ES-I3 (cell line): ENCODE measurements around the gene CTAGE1.
"Not testable (repeated sequence)": the region's sequence is repeated elsewhere in the genome, so short reads cannot be mapped to it uniquely, and the experiment has no call there.

Experiments
- H3K36me3 ChIP-seq: 2 replicates; pipeline ENCODE4 v1.6.1; 2013; ENCODE audit warnings: mild to moderate bottlenecking, low read length, control low read depth, moderate library complexity; ENCODE audit not compliant: insufficient read depth
- H3K4me1 ChIP-seq: 2 replicates; pipeline ENCODE4 v1.6.1; 2013; ENCODE audit warnings: mild to moderate bottlenecking, control low read depth, low read length; ENCODE audit not compliant: insufficient read depth
- H3K9ac ChIP-seq: 2 replicates; pipeline ENCODE4 v1.6.1; 2013; ENCODE audit warnings: low read depth, mild to moderate bottlenecking, low read length, moderate library complexity
- H3K9me3 ChIP-seq: 2 replicates; pipeline ENCODE4 v1.6.1; 2013; ENCODE audit warnings: mild to moderate bottlenecking, low read length, moderate library complexity; ENCODE audit not compliant: control insufficient read depth, insufficient read depth

CTAGE1 gene

DNA sequence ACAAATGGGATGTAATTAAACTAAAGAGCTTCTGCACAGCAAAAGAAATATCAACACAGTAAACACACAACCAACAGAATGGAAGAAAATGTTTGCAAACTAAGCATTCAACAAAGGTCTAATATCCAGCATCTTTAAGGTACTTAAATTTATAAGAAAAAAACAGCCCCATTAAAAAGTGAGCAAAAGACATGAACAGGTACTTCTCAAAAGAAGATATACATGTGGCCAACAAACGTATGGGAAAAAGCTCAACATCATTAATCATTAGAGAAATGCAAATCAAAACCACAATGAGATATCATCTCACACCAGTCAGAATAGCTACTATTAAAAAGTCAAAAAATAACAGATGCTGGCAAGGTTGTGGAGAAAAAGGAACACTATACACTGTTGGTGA is 32.6 kb upstream of the CTAGE1 start:
- not testable (repeated sequence) for H3K4me1 ChIP-seq, H3K9ac ChIP-seq, H3K36me3 ChIP-seq, H3K9me3 ChIP-seq

DNA sequence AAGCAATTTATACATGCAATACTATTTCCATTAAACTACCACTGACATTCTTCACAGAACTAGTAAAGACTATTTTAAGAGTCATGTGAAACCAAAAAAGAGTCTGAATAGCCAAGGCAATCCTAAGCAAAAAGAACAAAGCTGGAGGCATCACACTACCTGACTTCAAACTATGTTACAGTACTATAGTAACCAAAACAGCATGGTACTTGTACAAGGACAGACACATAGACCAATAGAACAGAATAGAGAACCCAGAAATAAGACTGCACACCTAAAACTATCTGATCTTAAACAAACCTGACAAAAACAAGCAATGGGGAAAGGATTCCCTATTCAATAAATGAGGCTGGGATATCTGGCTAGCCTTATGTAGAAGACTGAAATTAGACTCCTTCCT is 32.0 kb upstream of the CTAGE1 start:
- H3K9ac ChIP-seq, H3K9me3 ChIP-seq, H3K4me1 ChIP-seq: not testable (repeated sequence)

DNA sequence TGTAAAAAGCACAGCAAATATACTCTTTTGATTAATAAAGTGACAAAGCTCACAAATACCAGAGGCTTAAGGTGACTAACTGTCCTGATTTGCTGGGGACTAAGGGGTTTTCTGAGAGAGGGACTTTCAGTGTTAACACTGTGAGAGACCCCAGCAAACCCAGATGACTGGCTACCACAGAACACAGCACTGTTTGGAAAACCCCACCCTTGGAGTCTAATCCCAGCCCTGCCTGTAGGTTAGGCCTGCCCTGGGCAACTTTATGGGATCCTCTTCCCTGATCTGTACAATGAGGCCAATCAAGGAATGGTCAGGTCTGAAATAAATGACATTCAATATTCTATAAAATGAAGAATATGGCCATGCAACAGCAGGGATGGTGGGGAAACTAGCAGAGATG is 30.5 kb upstream of the CTAGE1 start:
- Histone ChIP-seq H3K36me3 (no peaks in the 10 kb centered on the region), H3K9ac (no peak overlapping the region), H3K4me1 (no peaks in the 10 kb centered on the region), H3K9me3 (no peaks in the 10 kb centered on the region)

More for the DNA sequence above, 32.0 kb upstream of the CTAGE1 start:
- H3K36me3 ChIP-seq, result not testable (repeated sequence)

DNA sequence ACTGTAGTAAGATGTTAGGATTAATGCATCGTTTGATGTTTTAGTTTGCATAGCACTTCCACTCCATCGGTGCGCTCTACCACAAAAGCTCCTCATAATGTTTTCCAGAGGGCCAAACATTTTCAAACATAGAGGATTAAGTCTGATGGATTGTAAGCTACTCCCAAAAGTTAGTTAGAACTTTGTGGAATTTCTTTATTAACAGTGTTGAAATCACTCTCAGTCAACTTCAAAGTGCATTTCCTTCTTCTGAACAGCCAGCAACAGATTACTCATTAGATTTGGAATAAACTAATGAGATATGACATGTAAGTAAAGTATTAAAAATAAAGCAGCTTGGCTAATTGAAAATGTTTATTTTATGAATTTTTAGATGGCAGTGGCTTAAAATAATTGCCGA is 30.1 kb upstream of the CTAGE1 start:
- no peaks in the 10 kb centered on the region for H3K9me3 ChIP-seq
- no peak overlapping the region for H3K9ac ChIP-seq
- H3K4me1 ChIP-seq, result no peaks in the 10 kb centered on the region
- H3K36me3 ChIP-seq, result no peaks in the 10 kb centered on the region

DNA sequence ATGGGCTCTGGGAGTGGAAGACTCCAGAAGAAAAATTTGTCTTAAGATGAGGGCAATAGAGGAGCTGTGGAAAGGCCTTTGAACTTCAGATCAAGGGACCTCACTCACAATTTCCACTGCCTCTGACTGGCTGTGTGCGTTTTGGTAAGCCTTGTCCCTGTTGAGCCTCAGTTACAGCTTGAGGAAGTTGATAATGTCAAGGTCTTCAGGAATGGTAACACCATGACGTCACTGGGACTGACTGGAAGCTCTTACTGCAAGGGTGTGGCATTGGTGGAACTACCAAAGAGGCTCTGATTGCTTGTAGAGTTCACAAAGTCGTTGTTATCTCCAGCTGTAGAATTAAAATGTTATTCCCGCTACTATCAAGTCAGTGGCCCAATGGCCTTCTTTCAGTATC is 29.2 kb upstream of the CTAGE1 start:
- H3K36me3 ChIP-seq, result no peaks in the 10 kb centered on the region
- H3K4me1 ChIP-seq, result no peaks in the 10 kb centered on the region
- H3K9ac ChIP-seq, result no peak overlapping the region
- H3K9me3 ChIP-seq, result no peaks in the 10 kb centered on the region

DNA sequence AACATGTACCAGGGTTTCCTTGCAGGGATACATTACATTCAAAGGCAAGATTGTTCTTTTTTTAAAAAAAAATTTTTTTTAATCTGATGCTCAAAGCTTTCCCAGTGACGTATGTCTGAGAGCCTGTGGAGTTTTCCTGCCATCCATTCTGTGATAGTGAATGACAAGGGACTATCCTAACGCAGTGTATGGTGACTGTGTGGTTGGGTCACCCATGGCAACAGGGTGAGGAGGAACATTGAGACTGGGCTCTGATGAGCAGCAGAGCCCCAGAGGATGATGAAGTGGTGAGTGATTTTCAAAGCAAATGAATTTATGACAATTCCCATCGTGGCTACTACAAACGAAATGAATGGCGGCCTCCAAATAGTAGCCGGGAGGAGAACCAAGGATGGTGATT is 28.6 kb upstream of the CTAGE1 start:
- H3K9ac ChIP-seq, result no peak overlapping the region
- no peaks in the 10 kb centered on the region for H3K36me3 ChIP-seq
- no peaks in the 10 kb centered on the region for H3K9me3 ChIP-seq
- no peaks in the 10 kb centered on the region for H3K4me1 ChIP-seq

DNA sequence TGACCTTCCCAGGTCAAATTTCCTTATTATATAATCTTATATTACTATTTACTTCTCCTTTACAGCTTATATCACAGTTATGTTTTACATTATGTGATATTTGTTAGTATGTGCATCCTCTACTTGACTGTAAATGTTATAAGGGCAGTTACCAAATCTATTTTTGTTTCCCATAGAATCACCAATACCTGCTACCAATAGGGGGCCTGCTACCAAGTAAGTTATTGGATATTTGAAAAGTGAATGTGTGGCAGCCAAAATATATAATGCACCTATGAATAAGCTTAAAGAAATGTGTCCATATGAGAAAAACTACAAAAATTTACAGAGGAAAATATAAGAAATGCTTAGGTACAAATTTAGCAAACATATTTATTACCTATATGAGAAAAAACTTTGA is 23.9 kb upstream of the CTAGE1 start:
- Histone ChIP-seq H3K9ac (no peak overlapping the region), H3K9me3 (no peaks in the 10 kb centered on the region), H3K36me3 (no peaks in the 10 kb centered on the region), H3K4me1 (no peaks in the 10 kb centered on the region)

DNA sequence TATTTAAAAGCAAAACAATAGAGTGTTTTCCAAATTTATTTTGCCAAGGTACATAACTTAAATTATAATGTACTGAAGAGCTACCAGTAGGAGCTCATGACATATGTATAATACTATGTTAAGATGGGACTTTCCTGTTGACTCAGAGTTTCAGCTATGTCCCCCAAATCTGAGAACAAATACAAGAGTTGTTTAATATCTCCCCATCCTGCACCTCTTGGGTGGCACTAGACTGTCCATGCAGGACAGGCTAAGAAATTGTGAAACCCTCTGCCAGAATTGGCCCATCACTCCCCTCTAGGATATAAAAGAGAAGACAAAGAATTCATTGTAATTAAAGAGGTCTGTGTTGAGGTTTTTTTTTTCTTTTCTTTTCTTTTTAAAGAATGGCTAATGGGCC is 21.7 kb upstream of the CTAGE1 start:
- Histone ChIP-seq H3K9me3 (no peaks in the 10 kb centered on the region), H3K36me3 (no peaks in the 10 kb centered on the region), H3K9ac (no peak overlapping the region), H3K4me1 (no peaks in the 10 kb centered on the region)

DNA sequence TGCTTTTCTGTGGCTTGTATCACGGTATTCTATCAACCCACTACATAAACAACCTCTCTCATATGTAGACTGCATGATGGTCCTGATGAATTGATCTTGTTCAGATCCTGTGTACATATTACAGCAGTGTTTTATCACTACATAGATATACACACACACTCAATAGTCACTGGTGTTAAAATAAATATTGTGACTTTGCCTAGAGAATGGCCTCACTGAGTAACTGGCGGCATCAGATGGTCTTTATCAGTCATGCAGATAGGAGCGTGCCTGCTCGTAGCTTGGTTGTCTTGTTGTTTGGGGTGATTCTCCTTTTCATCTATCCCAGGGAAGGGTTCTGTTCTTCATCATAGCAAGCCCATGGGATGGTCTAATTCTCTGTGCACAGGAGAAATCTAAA is 18.4 kb upstream of the CTAGE1 start:
- Histone ChIP-seq H3K9ac (no peak overlapping the region), H3K36me3 (no peaks in the 10 kb centered on the region), H3K9me3 (no peaks in the 10 kb centered on the region), H3K4me1 (no peaks in the 10 kb centered on the region)

DNA sequence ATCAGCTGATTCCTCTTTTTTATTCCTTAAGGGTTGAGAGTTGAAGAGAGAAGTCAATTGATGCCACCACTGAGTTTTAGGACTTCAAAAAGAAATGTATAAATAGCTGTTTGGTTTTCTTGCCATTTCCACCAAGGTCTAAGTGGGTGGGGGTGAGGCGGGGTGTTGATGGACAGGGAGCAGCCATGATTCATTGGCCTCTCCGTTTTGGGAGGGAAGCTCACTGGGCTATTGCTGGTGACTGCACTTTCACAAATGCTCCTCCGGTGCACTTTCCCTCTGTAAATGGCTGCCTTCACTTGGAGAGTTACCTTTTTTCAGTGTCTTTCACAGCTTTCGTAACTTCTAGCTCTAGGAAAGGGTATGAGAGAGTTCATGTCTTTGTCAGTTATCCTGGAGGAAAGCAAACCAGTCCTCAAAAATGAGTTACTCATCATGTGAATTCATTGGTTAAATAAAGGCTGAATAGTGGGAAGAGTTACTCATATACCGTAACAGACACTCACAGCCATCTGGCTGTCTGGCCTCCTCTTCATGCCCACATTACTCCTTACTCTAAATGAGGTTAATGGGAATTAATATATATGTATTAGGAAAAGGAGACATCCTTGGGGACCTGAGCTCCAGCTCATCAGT is 17.4 kb upstream of the CTAGE1 start:
- H3K36me3 ChIP-seq, result no peaks in the 10 kb centered on the region
- no peaks in the 10 kb centered on the region for H3K4me1 ChIP-seq
- H3K9me3 ChIP-seq, result no peaks in the 10 kb centered on the region
- H3K9ac ChIP-seq, result no peak overlapping the region

DNA sequence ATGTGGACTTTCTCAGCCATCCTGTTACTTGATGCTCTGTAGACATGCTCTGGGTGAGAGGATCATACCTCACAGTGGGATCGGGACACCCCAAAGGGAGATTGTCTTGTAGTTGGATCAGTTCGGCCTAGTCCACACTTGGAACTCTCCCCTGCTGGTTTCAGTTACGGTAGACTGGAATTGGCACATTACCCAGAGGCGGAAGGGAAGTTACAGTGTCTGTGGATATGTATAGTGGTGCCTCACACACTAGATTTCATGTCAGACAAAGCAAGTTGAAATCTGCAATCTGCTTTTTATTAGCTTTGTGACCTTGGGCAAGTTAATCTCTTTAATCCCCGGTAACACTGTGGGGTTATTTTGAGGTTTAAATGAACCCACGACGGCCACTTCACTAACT is 16.2 kb upstream of the CTAGE1 start:
- Histone ChIP-seq H3K9ac (no peak overlapping the region), H3K4me1 (no peaks in the 10 kb centered on the region), H3K9me3 (no peaks in the 10 kb centered on the region)

DNA sequence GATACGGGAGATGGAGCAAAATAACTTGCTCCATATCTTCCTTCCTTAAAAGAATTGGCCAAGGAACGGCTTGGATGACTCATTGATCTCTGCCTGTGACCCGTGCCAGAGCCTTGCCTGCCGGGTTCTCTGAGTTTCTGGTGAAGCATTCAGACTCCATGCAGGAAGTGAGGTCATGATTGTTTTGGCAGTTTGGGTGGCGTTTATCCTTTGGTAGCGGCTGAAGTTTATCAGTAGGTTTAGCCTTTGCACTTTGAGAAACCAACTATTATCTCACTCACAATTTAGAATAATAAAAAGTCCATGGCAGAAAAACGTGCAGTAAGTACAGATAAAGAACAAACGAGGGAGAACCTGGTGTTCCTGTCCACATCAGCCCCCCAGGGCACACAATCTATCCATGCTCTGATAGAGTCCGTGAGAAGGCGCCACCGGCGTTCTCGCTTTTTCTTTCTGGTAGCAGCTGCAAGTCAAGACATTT is 15.0 kb upstream of the CTAGE1 start:
- Histone ChIP-seq H3K4me1 (no peaks in the 10 kb centered on the region), H3K9me3 (no peaks in the 10 kb centered on the region), H3K36me3 (no peaks in the 10 kb centered on the region), H3K9ac (no peak overlapping the region)

More for the DNA sequence above, 16.2 kb upstream of the CTAGE1 start:
- H3K36me3 ChIP-seq, result no peaks in the 10 kb centered on the region

DNA sequence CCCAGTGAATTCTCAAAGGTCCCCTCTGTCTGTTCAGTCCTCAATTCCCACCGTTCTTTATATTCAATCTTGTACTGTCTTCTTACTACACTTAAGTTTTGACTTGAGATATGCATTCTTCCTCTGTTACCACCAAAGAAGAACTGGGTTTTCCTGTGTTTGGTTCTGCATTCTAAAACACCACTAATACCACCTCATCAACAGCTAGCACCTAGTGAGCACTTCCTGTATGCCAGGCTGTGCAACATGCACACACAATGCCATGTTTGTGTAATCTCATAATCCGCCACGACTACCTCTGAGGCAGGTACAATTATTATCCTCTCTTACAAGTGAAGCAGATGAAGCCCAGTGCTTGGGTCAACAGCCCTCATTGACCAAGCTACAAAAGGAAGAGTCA is 11.8 kb upstream of the CTAGE1 start:
- Histone ChIP-seq H3K36me3 (no peaks in the 10 kb centered on the region), H3K9me3 (no peaks in the 10 kb centered on the region), H3K4me1 (no peaks in the 10 kb centered on the region), H3K9ac (no peak overlapping the region)

DNA sequence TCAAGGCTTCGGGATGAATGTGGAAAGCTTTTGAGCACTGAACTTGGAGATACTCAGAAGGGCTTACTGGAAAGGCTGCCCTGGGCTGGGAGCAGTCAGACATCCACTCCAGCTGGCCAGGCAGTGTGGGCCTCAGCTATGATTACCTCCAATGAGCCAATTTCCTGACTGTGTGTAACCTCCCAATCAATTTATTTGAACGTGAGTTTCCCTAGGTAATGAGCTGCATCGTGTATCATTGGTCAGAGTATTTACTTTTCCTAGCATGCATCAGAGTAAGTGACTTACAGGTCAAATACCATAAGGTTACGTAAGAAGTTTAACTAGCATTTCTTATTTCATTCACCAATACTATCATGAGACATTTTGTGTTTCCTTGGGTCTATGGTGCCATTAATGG is 11.0 kb upstream of the CTAGE1 start:
- Histone ChIP-seq H3K9me3 (no peaks in the 10 kb centered on the region), H3K36me3 (no peaks in the 10 kb centered on the region), H3K9ac (no peak overlapping the region), H3K4me1 (no peaks in the 10 kb centered on the region)

DNA sequence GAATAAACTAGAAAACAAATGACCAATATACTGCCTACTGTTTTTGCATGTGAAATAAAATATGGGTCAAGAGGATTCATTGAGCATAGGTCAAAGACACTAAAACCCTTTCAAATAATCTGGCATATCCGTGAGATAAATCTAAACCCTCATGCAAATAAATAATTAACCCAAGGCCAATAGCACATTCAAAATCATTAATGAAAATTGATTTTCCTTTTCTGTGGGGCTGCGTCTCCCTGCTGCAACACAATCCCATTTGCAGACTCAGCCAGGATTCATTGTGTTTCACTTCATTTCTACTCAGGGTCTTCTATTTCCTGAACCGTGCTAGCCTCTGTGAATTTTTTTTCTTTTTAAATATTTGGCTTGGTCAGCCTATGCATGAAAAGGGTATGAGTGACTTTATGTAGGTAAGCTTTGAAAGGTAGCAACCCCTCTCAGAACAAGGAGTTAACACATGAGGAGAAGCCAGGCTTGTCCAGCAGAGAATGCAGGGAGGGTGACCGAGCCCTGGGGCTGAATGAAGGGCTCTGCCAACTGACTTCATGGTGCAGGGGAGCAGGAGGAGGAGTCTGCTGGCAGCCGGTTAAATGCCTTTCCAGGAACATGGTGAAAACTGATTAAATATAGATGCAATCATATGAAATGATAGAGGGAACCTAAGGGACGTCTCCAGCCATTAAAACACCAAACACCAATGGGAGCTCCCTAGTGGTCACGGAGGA is 10.3 kb upstream of the CTAGE1 start:
- H3K9ac ChIP-seq, result no peak overlapping the region
- no peaks in the 10 kb centered on the region for H3K4me1 ChIP-seq
- H3K36me3 ChIP-seq, result no peaks in the 10 kb centered on the region
- no peaks in the 10 kb centered on the region for H3K9me3 ChIP-seq
